Coronary artery (tissue), 2 donors: Measurements from ENCODE around the gene NIPAL3.
"Not testable (repeated sequence)": the region's sequence is repeated elsewhere in the genome, so short reads cannot be mapped to it uniquely, and the experiment has no call there.

Experiments
- DNase-seq: peaks from one replicate; pipeline ENCODE4 v3.0.0-alpha.2; 2017; ENCODE audit warnings: low spot score
- H3K27ac ChIP-seq, 2 donors: fragments of 200-600 bp; sonication (generic); one replicate each; pipeline ENCODE4 v1.5.1; 2016 to 2019
- H3K4me3 ChIP-seq: fragments of 200-600 bp; sonication (generic); 2 replicates; pipeline ENCODE4 v1.5.1; 2016; ENCODE audit warnings: mild to moderate bottlenecking, moderate library complexity
- CTCF ChIP-seq: fragments of 200-600 bp; sonication (generic); IDR thresholded peaks from one replicate; pipeline ENCODE4 v1.5.1; 2019; ENCODE audit warnings: antibody characterized with exemption

Gene NIPAL3

GRCh38 chr1:24516506-24516905 lies 100.9 kb downstream of the NIPAL3 start:
- DNase-seq = no peak

GRCh38 chr1:24517898-24518297 lies 102.3 kb downstream of the NIPAL3 start:
- DNase-seq = no peak
- no peak for TF ChIP-seq CTCF
- Histone ChIP-seq H3K27ac (no peak overlapping the region), H3K4me3 (no peak overlapping the region)

More at GRCh38 chr1:24516506-24516905, 100.9 kb downstream of the NIPAL3 start:
- Histone ChIP-seq H3K27ac (no peak overlapping the region), H3K4me3 (no peak overlapping the region)
- no peak for TF ChIP-seq CTCF

- H3K27ac ChIP-seq, DNase-seq, H3K4me3 ChIP-seq: not testable (repeated sequence)
Observed at GRCh38 chr1:24520282-24520681, 104.7 kb downstream of the NIPAL3 start.
